ENCODE measurements around the gene SGO2.

DNA sequence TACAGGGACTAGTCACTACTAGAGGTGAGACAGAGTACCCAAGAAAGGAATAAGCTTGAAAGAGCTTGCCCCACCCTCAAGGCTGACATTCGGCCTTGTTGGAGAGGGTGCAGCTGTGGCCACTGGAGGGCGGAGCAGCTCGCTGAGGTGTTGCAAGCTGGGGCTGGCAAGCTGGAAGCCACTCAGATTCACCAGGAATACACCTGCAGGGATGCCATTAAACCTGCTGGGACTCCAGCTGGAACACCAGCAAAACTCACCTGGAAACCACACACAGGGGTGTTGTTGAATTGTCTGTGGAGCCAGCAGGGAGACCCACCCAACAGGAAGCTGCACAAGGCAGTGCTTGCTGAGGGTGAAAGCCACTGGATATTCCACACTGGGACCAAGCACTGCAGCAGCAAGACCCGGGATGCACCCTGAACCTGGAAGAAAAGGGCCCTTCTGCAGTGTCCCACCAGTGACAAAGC, 42.2 kb upstream of the SGO2 start:
- TF ChIP-seq, protein P1, sequence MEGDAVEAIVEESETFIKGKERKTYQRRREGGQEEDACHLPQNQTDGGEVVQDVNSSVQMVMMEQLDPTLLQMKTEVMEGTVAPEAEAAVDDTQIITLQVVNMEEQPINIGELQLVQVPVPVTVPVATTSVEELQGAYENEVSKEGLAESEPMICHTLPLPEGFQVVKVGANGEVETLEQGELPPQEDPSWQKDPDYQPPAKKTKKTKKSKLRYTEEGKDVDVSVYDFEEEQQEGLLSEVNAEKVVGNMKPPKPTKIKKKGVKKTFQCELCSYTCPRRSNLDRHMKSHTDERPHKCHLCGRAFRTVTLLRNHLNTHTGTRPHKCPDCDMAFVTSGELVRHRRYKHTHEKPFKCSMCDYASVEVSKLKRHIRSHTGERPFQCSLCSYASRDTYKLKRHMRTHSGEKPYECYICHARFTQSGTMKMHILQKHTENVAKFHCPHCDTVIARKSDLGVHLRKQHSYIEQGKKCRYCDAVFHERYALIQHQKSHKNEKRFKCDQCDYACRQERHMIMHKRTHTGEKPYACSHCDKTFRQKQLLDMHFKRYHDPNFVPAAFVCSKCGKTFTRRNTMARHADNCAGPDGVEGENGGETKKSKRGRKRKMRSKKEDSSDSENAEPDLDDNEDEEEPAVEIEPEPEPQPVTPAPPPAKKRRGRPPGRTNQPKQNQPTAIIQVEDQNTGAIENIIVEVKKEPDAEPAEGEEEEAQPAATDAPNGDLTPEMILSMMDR (IDR thresholded peaks at IDR 0.05; ENCODE audit: insufficient read depth, low read depth, low read length): peak; percentile 16
- TF ChIP-seq EZH2 (IDR thresholded peaks at IDR 0.05; ENCODE audit: insufficient read depth, low read length): no peak
